ENCODE results near the gene EED. TPM values are rescaled to one million over a fixed set of nuclear protein-coding genes. Genes with fewer than 3 reads are reported as not detected.

EED gene
- total and polyA plus RNA-seq, 4 donors = 11.1 to 40.2 (median 16.5) TPM

DNA sequence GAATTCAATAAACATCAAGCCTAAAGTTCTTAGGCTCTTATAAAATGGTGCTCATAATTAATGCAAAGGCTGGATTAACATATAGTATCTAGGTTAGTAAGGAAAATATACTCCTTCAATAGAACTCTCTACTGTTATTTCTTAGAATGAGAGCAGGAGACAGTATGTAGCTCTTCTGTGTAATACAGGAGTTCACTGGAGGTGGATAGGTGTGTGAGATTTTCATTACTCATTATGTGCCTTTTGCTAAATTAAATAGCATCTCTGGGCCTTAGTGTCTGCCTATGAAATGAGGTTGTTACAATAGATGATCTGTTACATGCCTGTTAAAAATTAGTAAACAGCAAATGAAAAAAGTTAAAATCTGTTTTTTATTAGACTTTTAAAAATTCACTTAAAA lies 20.6 kb downstream of the EED start:
- Histone ChIP-seq H3K27me3 (ENCODE audit: control insufficient read depth in 3 of 3, insufficient read depth in 3 of 3, low read length in 2 of 3) (no peaks in the 10 kb centered on the region), H3K9me3 (ENCODE audit: control insufficient read depth in 4 of 4, insufficient read depth in 3 of 4, low read length in 3 of 4) (no peaks in the 10 kb centered on the region), H3K4me1 (ENCODE audit: control insufficient read depth in 5 of 5, insufficient read depth in 5 of 5, low read length in 5 of 5) (no peaks in the 10 kb centered on the region), H3K27ac (ENCODE audit: low read depth in 1 of 2, low read length in 1 of 2) (no peak overlapping the region), H3K36me3 (ENCODE audit: control insufficient read depth in 4 of 4, insufficient read depth in 4 of 4, low read length in 4 of 4) (peaks cover 9 to 30% (median 19%) of the 10 kb centered on the region in 4 donors), H3K9ac (ENCODE audit: insufficient read depth in 1 of 2, low read length in 2 of 2) (no peak overlapping the region), H3K4me3 (no peak overlapping the region)
- no peak for ATAC-seq (ENCODE audit: insufficient read depth, low FRiP score)
- TF ChIP-seq CTCF (IDR thresholded peaks at IDR 0.05; ENCODE audit: control extremely low read depth, extremely low read depth) = no peak
- DNase-seq = no peak

GRCh38 chr11:86269645-86270044 lies 25.1 kb downstream of the EED start:
- ATAC-seq (ENCODE audit: insufficient read depth, low FRiP score) (no peak), DNase-seq (no peak)
- Histone ChIP-seq H3K4me1 (ENCODE audit: control insufficient read depth in 5 of 5, insufficient read depth in 5 of 5, low read length in 5 of 5) (no peaks in the 10 kb centered on the region), H3K27me3 (ENCODE audit: control insufficient read depth in 3 of 3, insufficient read depth in 3 of 3, low read length in 2 of 3) (no peaks in the 10 kb centered on the region), H3K27ac (ENCODE audit: low read depth in 1 of 2, low read length in 1 of 2) (no peak overlapping the region), H3K9ac (ENCODE audit: insufficient read depth in 1 of 2, low read length in 2 of 2) (no peak overlapping the region), H3K36me3 (ENCODE audit: control insufficient read depth in 4 of 4, insufficient read depth in 4 of 4, low read length in 4 of 4) (peaks cover 4 to 20% (median 8%) of the 10 kb centered on the region in 4 donors), H3K9me3 (ENCODE audit: control insufficient read depth in 4 of 4, insufficient read depth in 3 of 4, low read length in 3 of 4) (no peaks in the 10 kb centered on the region), H3K4me3 (no peak overlapping the region)
- 92 to 95% methylated on average over 1 of the region's 1 CpG for WGBS, 2 donors
- TF ChIP-seq CTCF (IDR thresholded peaks at IDR 0.05; ENCODE audit: control extremely low read depth, extremely low read depth) = no peak

GRCh38 chr11:86274503-86274902 lies 29.9 kb downstream of the EED start:
- no peak for TF ChIP-seq CTCF (IDR thresholded peaks at IDR 0.05; ENCODE audit: control extremely low read depth, extremely low read depth)
- no peak for DNase-seq
- H3K36me3 ChIP-seq (ENCODE audit: control insufficient read depth in 4 of 4, insufficient read depth in 4 of 4, low read length in 4 of 4) = peaks cover 4 to 33% (median 16%) of the 10 kb centered on the region in 4 donors
- no peaks in the 10 kb centered on the region for H3K9me3 ChIP-seq (ENCODE audit: control insufficient read depth in 4 of 4, insufficient read depth in 3 of 4, low read length in 3 of 4)
- no peak overlapping the region for H3K4me3 ChIP-seq
- WGBS, 2 donors = 95 to 97% methylated on average over 6 of the region's 6 CpGs
- H3K4me1 ChIP-seq (ENCODE audit: control insufficient read depth in 5 of 5, insufficient read depth in 5 of 5, low read length in 5 of 5) = peaks cover 0 to 6% (median 2%) of the 10 kb centered on the region in 5 donors
- H3K27ac ChIP-seq (ENCODE audit: low read depth in 1 of 2, low read length in 1 of 2) = no peak overlapping the region
- ATAC-seq (ENCODE audit: insufficient read depth, low FRiP score) = no peak
- no peak overlapping the region for H3K9ac ChIP-seq (ENCODE audit: insufficient read depth in 1 of 2, low read length in 2 of 2)
- no peaks in the 10 kb centered on the region for H3K27me3 ChIP-seq (ENCODE audit: control insufficient read depth in 3 of 3, insufficient read depth in 3 of 3, low read length in 2 of 3)

DNA sequence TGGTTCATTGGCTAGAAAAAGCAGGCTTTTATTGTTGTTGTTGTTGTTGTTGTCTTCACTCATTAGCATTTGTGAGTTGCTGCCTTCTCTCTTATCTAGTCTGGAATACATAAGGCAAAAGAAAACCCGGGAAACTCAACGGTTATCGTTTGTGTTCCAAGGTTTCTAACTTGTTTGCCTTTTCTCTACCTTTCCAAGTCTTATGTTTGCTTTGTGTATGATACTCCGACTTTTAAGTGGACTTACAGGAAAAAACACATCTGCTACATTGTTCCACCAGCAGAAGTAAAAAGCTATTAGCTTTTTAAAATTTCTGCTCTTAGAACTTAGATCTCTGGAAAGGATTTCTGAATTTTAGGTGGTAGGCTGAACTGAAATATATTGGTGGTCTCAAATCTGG lies 30.4 kb downstream of the EED start:
- no peaks in the 10 kb centered on the region for H3K27me3 ChIP-seq (ENCODE audit: control insufficient read depth in 3 of 3, insufficient read depth in 3 of 3, low read length in 2 of 3)
- peaks cover 4 to 30% (median 14%) of the 10 kb centered on the region in 4 donors for H3K36me3 ChIP-seq (ENCODE audit: control insufficient read depth in 4 of 4, insufficient read depth in 4 of 4, low read length in 4 of 4)
- WGBS, 2 donors = 66 to 80% methylated on average over 4 of the region's 4 CpGs
- no peaks in the 10 kb centered on the region for H3K9me3 ChIP-seq (ENCODE audit: control insufficient read depth in 4 of 4, insufficient read depth in 3 of 4, low read length in 3 of 4)
- TF ChIP-seq CTCF (IDR thresholded peaks at IDR 0.05; ENCODE audit: control extremely low read depth, extremely low read depth) = no peak
- H3K4me3 ChIP-seq = no peak overlapping the region
- peaks cover 0 to 6% (median 2%) of the 10 kb centered on the region in 5 donors for H3K4me1 ChIP-seq (ENCODE audit: control insufficient read depth in 5 of 5, insufficient read depth in 5 of 5, low read length in 5 of 5)
- DNase-seq (no peak), ATAC-seq (ENCODE audit: insufficient read depth, low FRiP score) (no peak)
- H3K27ac ChIP-seq (ENCODE audit: low read depth in 1 of 2, low read length in 1 of 2) = no peak overlapping the region
- H3K9ac ChIP-seq (ENCODE audit: insufficient read depth in 1 of 2, low read length in 2 of 2) = no peak overlapping the region

Measured in lung (tissue), 12 donors.